HepG2 (cell line): ENCODE results near the gene ECHDC1.

Experiments used
- ASH2L ChIP-seq: fragments of 300-600, 200-600 bp; sonication (generic); IDR thresholded peaks from 2 replicates; pipeline ENCODE4 v1.7.0; 2017; ENCODE audit warnings: low read depth, mild to moderate bottlenecking, moderate library complexity, mixed read lengths, low read length; ENCODE audit not compliant: insufficient read length
- RNF2 ChIP-seq: fragments of 450-650 bp; conservative IDR thresholded peaks from 2 replicates; pipeline ENCODE4 v1.6.1; 2016; ENCODE audit warnings: low read depth
- TAF1 ChIP-seq: sonication (generic); formaldehyde crosslinking; IDR thresholded peaks from 2 replicates; pipeline ENCODE4 v1.4.0; 2020; ENCODE audit warnings: missing genetic modification reagents
- TF ChIP-seq, protein P1 (sequence below): sonication (generic); formaldehyde crosslinking; IDR thresholded peaks from 2 replicates; pipeline ENCODE4 v1.4.0; 2020; ENCODE audit warnings: missing genetic modification reagents, borderline replicate concordance
- TF ChIP-seq, protein P2 (sequence below): sonication (generic); formaldehyde crosslinking; IDR thresholded peaks from 2 replicates; pipeline ENCODE4 v1.4.0; 2020; ENCODE audit warnings: missing genetic modification reagents
- TF ChIP-seq, protein P3 (sequence below): conservative IDR thresholded peaks from 2 replicates; pipeline ENCODE4 v1.6.1; 2018; ENCODE audit warnings: missing genetic modification reagents
- TF ChIP-seq, protein P4 (sequence below): IDR thresholded peaks from 2 replicates; pipeline ENCODE4 v1.6.1; 2012; ENCODE audit warnings: low read depth, low read length, improper control_type of control experiment

DNA sequence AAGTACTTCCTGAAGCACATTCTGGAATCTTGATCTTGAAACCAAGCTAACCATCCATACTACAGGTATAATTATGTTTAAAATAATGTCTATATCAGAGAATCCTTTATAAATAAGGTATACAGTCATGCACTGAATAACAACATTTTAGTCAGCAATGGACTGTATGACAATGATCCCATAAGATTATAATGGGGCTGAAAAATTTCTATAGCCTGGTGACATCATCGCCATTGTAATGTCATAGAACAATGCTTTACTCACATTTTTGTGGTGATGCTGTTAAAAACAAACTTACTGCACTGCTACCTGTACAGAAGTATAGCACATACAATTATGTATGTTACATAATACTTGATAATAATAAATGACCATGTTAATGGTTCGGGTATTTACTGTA lies 44.9 kb downstream of the ECHDC1 start:
- no peak for TF ChIP-seq RNF2
- TF ChIP-seq, protein P1, sequence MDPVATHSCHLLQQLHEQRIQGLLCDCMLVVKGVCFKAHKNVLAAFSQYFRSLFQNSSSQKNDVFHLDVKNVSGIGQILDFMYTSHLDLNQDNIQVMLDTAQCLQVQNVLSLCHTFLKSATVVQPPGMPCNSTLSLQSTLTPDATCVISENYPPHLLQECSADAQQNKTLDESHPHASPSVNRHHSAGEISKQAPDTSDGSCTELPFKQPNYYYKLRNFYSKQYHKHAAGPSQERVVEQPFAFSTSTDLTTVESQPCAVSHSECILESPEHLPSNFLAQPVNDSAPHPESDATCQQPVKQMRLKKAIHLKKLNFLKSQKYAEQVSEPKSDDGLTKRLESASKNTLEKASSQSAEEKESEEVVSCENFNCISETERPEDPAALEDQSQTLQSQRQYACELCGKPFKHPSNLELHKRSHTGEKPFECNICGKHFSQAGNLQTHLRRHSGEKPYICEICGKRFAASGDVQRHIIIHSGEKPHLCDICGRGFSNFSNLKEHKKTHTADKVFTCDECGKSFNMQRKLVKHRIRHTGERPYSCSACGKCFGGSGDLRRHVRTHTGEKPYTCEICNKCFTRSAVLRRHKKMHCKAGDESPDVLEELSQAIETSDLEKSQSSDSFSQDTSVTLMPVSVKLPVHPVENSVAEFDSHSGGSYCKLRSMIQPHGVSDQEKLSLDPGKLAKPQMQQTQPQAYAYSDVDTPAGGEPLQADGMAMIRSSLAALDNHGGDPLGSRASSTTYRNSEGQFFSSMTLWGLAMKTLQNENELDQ (CRISPR knock-in tag): no peak
- no peak for TF ChIP-seq TAF1 (CRISPR knock-in tag)
- TF ChIP-seq, protein P2, sequence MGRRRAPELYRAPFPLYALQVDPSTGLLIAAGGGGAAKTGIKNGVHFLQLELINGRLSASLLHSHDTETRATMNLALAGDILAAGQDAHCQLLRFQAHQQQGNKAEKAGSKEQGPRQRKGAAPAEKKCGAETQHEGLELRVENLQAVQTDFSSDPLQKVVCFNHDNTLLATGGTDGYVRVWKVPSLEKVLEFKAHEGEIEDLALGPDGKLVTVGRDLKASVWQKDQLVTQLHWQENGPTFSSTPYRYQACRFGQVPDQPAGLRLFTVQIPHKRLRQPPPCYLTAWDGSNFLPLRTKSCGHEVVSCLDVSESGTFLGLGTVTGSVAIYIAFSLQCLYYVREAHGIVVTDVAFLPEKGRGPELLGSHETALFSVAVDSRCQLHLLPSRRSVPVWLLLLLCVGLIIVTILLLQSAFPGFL (CRISPR knock-in tag): no peak
- TF ChIP-seq, protein P3, sequence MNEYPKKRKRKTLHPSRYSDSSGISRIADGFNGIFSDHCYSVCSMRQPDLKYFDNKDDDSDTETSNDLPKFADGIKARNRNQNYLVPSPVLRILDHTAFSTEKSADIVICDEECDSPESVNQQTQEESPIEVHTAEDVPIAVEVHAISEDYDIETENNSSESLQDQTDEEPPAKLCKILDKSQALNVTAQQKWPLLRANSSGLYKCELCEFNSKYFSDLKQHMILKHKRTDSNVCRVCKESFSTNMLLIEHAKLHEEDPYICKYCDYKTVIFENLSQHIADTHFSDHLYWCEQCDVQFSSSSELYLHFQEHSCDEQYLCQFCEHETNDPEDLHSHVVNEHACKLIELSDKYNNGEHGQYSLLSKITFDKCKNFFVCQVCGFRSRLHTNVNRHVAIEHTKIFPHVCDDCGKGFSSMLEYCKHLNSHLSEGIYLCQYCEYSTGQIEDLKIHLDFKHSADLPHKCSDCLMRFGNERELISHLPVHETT (CRISPR knock-in tag): no peak
- TF ChIP-seq, protein P4, sequence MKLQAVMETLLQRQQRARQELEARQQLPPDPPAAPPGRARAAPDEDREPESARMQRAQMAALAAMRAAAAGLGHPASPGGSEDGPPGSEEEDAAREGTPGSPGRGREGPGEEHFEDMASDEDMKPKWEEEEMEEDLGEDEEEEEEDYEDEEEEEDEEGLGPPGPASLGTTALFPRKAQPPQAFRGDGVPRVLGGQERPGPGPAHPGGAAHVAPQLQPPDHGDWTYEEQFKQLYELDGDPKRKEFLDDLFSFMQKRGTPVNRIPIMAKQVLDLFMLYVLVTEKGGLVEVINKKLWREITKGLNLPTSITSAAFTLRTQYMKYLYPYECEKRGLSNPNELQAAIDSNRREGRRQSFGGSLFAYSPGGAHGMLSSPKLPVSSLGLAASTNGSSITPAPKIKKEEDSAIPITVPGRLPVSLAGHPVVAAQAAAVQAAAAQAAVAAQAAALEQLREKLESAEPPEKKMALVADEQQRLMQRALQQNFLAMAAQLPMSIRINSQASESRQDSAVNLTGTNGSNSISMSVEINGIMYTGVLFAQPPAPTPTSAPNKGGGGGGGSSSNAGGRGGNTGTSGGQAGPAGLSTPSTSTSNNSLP: no peak
- no peak for TF ChIP-seq ASH2L
